ENCODE results near the gene CENPV.
A peak's percentile ranks its signal among the peaks of the same experiment; 100 is the strongest.

CENPV gene

GRCh38 chr17:16358394-16358793 is 5.1 kb upstream of the CENPV start:
- TF ChIP-seq CTCF (IDR thresholded peaks at IDR 0.05; ENCODE audit: low read length, missing control alignments) = no peak
- no peak overlapping the region for H3K4me3 ChIP-seq (replicated peaks; ENCODE audit: low read depth, low read length)
- no peak for DNase-seq (ENCODE audit: low read depth)

- no peak overlapping the region for H3K4me3 ChIP-seq (replicated peaks; ENCODE audit: low read depth, low read length)
- no peak for TF ChIP-seq CTCF (IDR thresholded peaks at IDR 0.05; ENCODE audit: low read length, missing control alignments)
- DNase-seq (ENCODE audit: low read depth) = no peak
These were observed 1.3 kb upstream of the CENPV start for GRCh38 chr17:16354585-16354984.

GRCh38 chr17:16352667-16353316 is 477 bp downstream of the CENPV start:
- DNase-seq (ENCODE audit: low read depth) = peak; percentile 6
- no peak for TF ChIP-seq CTCF (IDR thresholded peaks at IDR 0.05; ENCODE audit: low read length, missing control alignments)
- H3K4me3 ChIP-seq (replicated peaks; ENCODE audit: low read depth, low read length) = peak overlapping the region; percentile 63

- peak; percentile 25 for DNase-seq (ENCODE audit: low read depth)
These were observed 984 bp downstream of the CENPV start for GRCh38 chr17:16352303-16352666.

GRCh38 chr17:16351831-16352230 is 1.4 kb downstream of the CENPV start:
- DNase-seq (ENCODE audit: low read depth) = peak; percentile 53
- no peak for TF ChIP-seq CTCF (IDR thresholded peaks at IDR 0.05; ENCODE audit: low read length, missing control alignments)

More at GRCh38 chr17:16352303-16352666, 984 bp downstream of the CENPV start:
- TF ChIP-seq CTCF (IDR thresholded peaks at IDR 0.05; ENCODE audit: low read length, missing control alignments) = no peak
- H3K4me3 ChIP-seq (replicated peaks; ENCODE audit: low read depth, low read length) = peak overlapping the region; percentile 63

GRCh38 chr17:16349431-16349830 is 3.8 kb downstream of the CENPV start:
- no peak for TF ChIP-seq CTCF (IDR thresholded peaks at IDR 0.05; ENCODE audit: low read length, missing control alignments)
- no peak overlapping the region for H3K4me3 ChIP-seq (replicated peaks; ENCODE audit: low read depth, low read length)
- no peak for DNase-seq (ENCODE audit: low read depth)

More at GRCh38 chr17:16351831-16352230, 1.4 kb downstream of the CENPV start:
- H3K4me3 ChIP-seq (replicated peaks; ENCODE audit: low read depth, low read length) = peak overlapping the region; percentile 63

- no peak for TF ChIP-seq CTCF (IDR thresholded peaks at IDR 0.05; ENCODE audit: low read length, missing control alignments)
- H3K4me3 ChIP-seq (replicated peaks; ENCODE audit: low read depth, low read length) = no peak overlapping the region
- DNase-seq (ENCODE audit: low read depth) = no peak
These were observed 4.7 kb downstream of the CENPV start for GRCh38 chr17:16348586-16348985.

All from fibroblast of pulmonary artery (primary cell).